GM18511 (cell line): ENCODE measurements around the gene PXDN.

ENCODE experiments used
- ATAC-seq: cut with Tn5 transposase; IDR thresholded peaks from one replicate; pipeline ENCODE4 v1.9.1; 2021; ENCODE audit warnings: mild to moderate bottlenecking, moderate library complexity; ENCODE audit not compliant: unreplicated experiment

The PXDN gene

GRCh38 chr2:1586923-1587840 lies 157.1 kb downstream of the PXDN start:
- no peak for ATAC-seq

- no peak for ATAC-seq
These were observed 157.9 kb downstream of the PXDN start for GRCh38 chr2:1586251-1586922.

GRCh38 chr2:1585635-1586034 lies 158.7 kb downstream of the PXDN start:
- no peak for ATAC-seq

GRCh38 chr2:1584691-1585485 lies 159.4 kb downstream of the PXDN start:
- no peak for ATAC-seq

- no peak for ATAC-seq
These were observed 160.2 kb downstream of the PXDN start for GRCh38 chr2:1584051-1584531.

- ATAC-seq: no peak
These were observed 161.4 kb downstream of the PXDN start for GRCh38 chr2:1582891-1583341.

- ATAC-seq: no peak
These were observed 162.2 kb downstream of the PXDN start for GRCh38 chr2:1581965-1582625.
